ENCODE results near the gene PPP6R2. TPM values are rescaled to one million over a fixed set of nuclear protein-coding genes. Genes with fewer than 3 reads are reported as not detected.

The PPP6R2 gene
- total and polyA plus RNA-seq, 2 of the 4 experiments (the other 2 are of a cell fraction), result 49.2 to 51.6 TPM

- ATAC-seq (ENCODE audit: low read depth) (peak; percentile 66), DNase-seq (peak; percentile 67)
- H2BK15ac ChIP-seq (ENCODE audit: low read depth, low read length), result no peak overlapping the region
- no peak overlapping the region for H4K91ac ChIP-seq (ENCODE audit: insufficient read depth, low read depth, low read length)
- peak overlapping the region; percentile 29 for H2AK5ac ChIP-seq (ENCODE audit: low read depth, low read length)
- peaks cover 25% of the 10 kb centered on the region for H3K4me1 ChIP-seq (ENCODE audit: control insufficient read depth, insufficient read depth, low read length)
- H3K14ac ChIP-seq (replicated peaks; ENCODE audit: low read depth, low read length), result peak overlapping the region; percentile 0; the same call in 1 of the 2 replicates
- peaks cover 20% of the 10 kb centered on the region for H3K9me1 ChIP-seq (ENCODE audit: insufficient read depth, low read length)
- no peak overlapping the region for H3K56ac ChIP-seq (ENCODE audit: extremely low read depth, insufficient read depth, low read length)
- no peak overlapping the region for H4K5ac ChIP-seq (ENCODE audit: low read depth, low read length)
- H4K8ac ChIP-seq (ENCODE audit: low read depth in 2 of 2, low read length in 2 of 2), result no peak overlapping the region
- dilution Hi-C loops (cut with HindIII; ENCODE audit: low sequenced_read_pairs, unreplicated experiment) (no loop called here), in situ Hi-C loops (cut with MboI; ENCODE audit: low sequenced_read_pairs) (no loop called here), intact Hi-C loops (cut with micrococcal nuclease) (no loop called here)
- POLR2A ChIA-PET (ENCODE audit: unreplicated experiment), result no interaction called here
- peak overlapping the region; percentile 91 for H3K4me2 ChIP-seq (ENCODE audit: low read depth, low read length)
- no peak overlapping the region for H3K4ac ChIP-seq (ENCODE audit: low read depth, low read length)
- H2BK120ac ChIP-seq (ENCODE audit: low read depth, low read length), result no peak overlapping the region
- H3K36me3 ChIP-seq (ENCODE audit: control insufficient read depth, insufficient read depth, low read length), result peaks cover 2% of the 10 kb centered on the region; the same call in 1 of the 2 replicates
- H3K9ac ChIP-seq (ENCODE audit: low read depth, low read length), result peak overlapping the region; percentile 54
- H2BK5ac ChIP-seq (ENCODE audit: low read depth, low read length, poor library complexity, severe bottlenecking), result no peak overlapping the region
- H3K79me1 ChIP-seq (ENCODE audit: low read depth in 1 of 2, low read length in 2 of 2), result peaks cover 13 to 51% of the 10 kb centered on the region in 2 experiments; a peak in 3 of 4 replicates
- no peak overlapping the region for H2BK20ac ChIP-seq (ENCODE audit: low read depth, low read length)
- no TSS peak for BruUV-seq (replicated peaks)
- peak overlapping the region; percentile 9 for H2AFZ ChIP-seq (replicated peaks; ENCODE audit: low read length, poor library complexity)
- H3K4me3 ChIP-seq (ENCODE audit: insufficient read depth, low read depth, low read length), result peak overlapping the region; percentile 87
- H4K20me1 ChIP-seq (ENCODE audit: insufficient read depth, low read length), result peaks cover 52% of the 10 kb centered on the region
- peak overlapping the region; percentile 53 for H3K27ac ChIP-seq (ENCODE audit: insufficient read depth, low read length)
- H3K23ac ChIP-seq (ENCODE audit: low read depth, low read length), result peak overlapping the region; percentile 41; the same call in 1 of the 2 replicates
- WGBS, 2 experiments (ENCODE audit: extremely low coverage in 2 of 2, insufficient read length in 1 of 2), result 1% methylated on average over 16 of the region's 62 CpGs; no CpG with 5 or more reads in 1 of the 2 experiments
- H3K9me3 ChIP-seq (ENCODE audit: control insufficient read depth, insufficient read depth, low read length), result no peaks in the 10 kb centered on the region
- CTCF ChIA-PET, result interaction anchor here (0.6 kb wide), 2 partner anchors 26 to 86 kb away, joined by 3 read pairs; no protein-coding TSS in a partner anchor
- no peak overlapping the region for H3K18ac ChIP-seq (ENCODE audit: low read depth, low read length)
- H3K27me3 ChIP-seq (ENCODE audit: control insufficient read depth, insufficient read depth, low read length), result peaks cover 4% of the 10 kb centered on the region; the same call in 1 of the 2 replicates
- H2AK9ac ChIP-seq (replicated peaks; ENCODE audit: low read depth, low read length, poor library complexity), result peak overlapping the region; percentile 67
- no peak for TF ChIP-seq MAZ (IDR thresholded peaks at IDR 0.05; ENCODE audit: borderline replicate concordance, low read depth, low read length)
- TF ChIP-seq CEBPB (IDR thresholded peaks at IDR 0.05; ENCODE audit: low read depth, low read length), result no peak
- TF ChIP-seq MXI1 (IDR thresholded peaks at IDR 0.05; ENCODE audit: borderline replicate concordance, low read depth, low read length), result peak; percentile 69
- no peak for TF ChIP-seq NFE2L2 (IDR thresholded peaks at IDR 0.05; ENCODE audit: low read depth, low read length)
- TF ChIP-seq FOS (IDR thresholded peaks at IDR 0.05; ENCODE audit: low read depth, low read length), result no peak
- TF ChIP-seq ELK1 (IDR thresholded peaks at IDR 0.05; ENCODE audit: borderline replicate concordance, low read depth, low read length), result no peak
- TF ChIP-seq BHLHE40 (IDR thresholded peaks at IDR 0.05; ENCODE audit: low read depth, low read length), result peak; percentile 40; the same call in 1 of the 2 replicates
- TF ChIP-seq CHD1 (IDR thresholded peaks at IDR 0.05; ENCODE audit: low read depth, low read length), result no peak
- no peak for TF ChIP-seq RAD21 (IDR thresholded peaks at IDR 0.05; ENCODE audit: low read length)
- TF ChIP-seq POLR2A (IDR thresholded peaks at IDR 0.05; ENCODE audit: low read depth, low read length), result peak; percentile 73; the same call in 1 of the 2 replicates
- TF ChIP-seq RFX5 (IDR thresholded peaks at IDR 0.05; ENCODE audit: low read depth, low read length), result no peak
- TF ChIP-seq MAFK (IDR thresholded peaks at IDR 0.05; ENCODE audit: low read depth, low read length), result no peak
- TF ChIP-seq RCOR1 (IDR thresholded peaks at IDR 0.05; ENCODE audit: insufficient replicate concordance, low read length), result no peak
- no peak for TF ChIP-seq SMC3 (IDR thresholded peaks at IDR 0.05; ENCODE audit: low read depth, low read length)
- TF ChIP-seq CTCF (conservative IDR thresholded peaks at IDR 0.05; ENCODE audit: low read depth, low read length), result no peak
Observed at GRCh38 chr22:50473855-50474671, 130.9 kb downstream of the PPP6R2 start.
